Tibial artery (tissue), 4 donors: ENCODE measurements around the gene HOMEZ.
"Not testable (repeated sequence)": the region's sequence is repeated elsewhere in the genome, so short reads cannot be mapped to it uniquely, and the experiment has no call there.

Experiments used
- DNase-seq, 2 donors: peaks; one replicate each; pipeline ENCODE4 v3.0.0-alpha.2; 2019
- H3K27ac ChIP-seq, 2 donors: fragments of 200-600 bp; sonication (generic) in 1 of 2; 1 replicate in 1 of 2; 2 replicates in 1 of 2; pipeline ENCODE4 v1.5.1; 2018 to 2019; ENCODE audit warnings: mild to moderate bottlenecking in 1 of 2
- H3K27me3 ChIP-seq, 2 donors: fragments of 200-600 bp; sonication (generic) in 1 of 2; one replicate each; pipeline versions ENCODE4 v1.5.1 to v1.6.0; 2016 to 2019
- H3K36me3 ChIP-seq, 3 donors: fragments of 200-600 bp; sonication (generic) in 2 of 3; one replicate each; pipeline ENCODE4 v1.5.1; 2016 to 2019; ENCODE audit warnings: mild to moderate bottlenecking in 2 of 3
- H3K4me1 ChIP-seq, 4 donors: fragments of 200-600 bp; sonication (generic) in 2 of 4; 1 replicate in 3 of 4; 2 replicates in 1 of 4; pipeline ENCODE4 v1.5.1; 2016 to 2019
- H3K4me3 ChIP-seq, 2 donors: fragments of 200-600 bp; sonication (generic) in 1 of 2; 1 replicate in 1 of 2; 2 replicates in 1 of 2; pipeline ENCODE4 v1.5.1; 2018 to 2019; ENCODE audit warnings: mild to moderate bottlenecking in 2 of 2
- H3K9me3 ChIP-seq, 3 donors: fragments of 200-600 bp; sonication (generic) in 1 of 3; one replicate each; pipeline ENCODE4 v1.5.1; 2016 to 2019
- intact Hi-C: fragments of 100-400 bp; cut with DNase I; formaldehyde crosslinking; loops from one replicate; pipeline ENCODE4 v1.15.0; 2023; ENCODE audit warnings: low total_unique reads
- TF ChIP-seq, protein P1 (sequence below), 2 experiments: fragments of 200-600 bp in 1 of 2; fragments of 450-650 bp in 1 of 2; IDR thresholded peaks; one replicate each; pipeline ENCODE4 v1.5.1; 2017 to 2019; ENCODE audit warnings: antibody characterized with exemption in 2 of 2, mild to moderate bottlenecking in 1 of 2, moderate library complexity in 1 of 2

Gene HOMEZ

DNA sequence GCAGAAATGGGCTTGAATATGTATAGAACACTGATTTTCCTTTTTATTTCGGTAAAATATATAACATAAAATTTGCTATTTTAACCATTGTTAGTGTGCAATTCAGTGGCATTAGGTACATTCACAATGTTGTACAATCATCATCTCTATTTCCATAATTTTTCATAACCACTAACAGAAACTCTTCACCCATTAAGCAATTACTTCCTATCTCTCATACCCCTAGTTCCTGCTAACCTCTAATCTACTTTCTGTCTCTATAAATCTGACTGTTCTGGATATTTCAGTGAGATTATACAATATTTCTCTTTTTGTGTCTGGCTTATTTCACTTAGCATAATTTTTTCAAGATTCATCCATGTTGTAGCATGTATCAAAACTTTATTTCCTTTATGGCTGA, 57.1 kb downstream of the HOMEZ start:
- no peak for DNase-seq
- no peak overlapping the region for H3K4me3 ChIP-seq
- no peak overlapping the region for H3K27ac ChIP-seq
- H3K4me1 ChIP-seq = no peaks in the 10 kb centered on the region
- no peaks in the 10 kb centered on the region for H3K36me3 ChIP-seq
- H3K27me3 ChIP-seq = peaks cover 0 to 4% of the 10 kb centered on the region in 2 donors
- TF ChIP-seq, protein P1, sequence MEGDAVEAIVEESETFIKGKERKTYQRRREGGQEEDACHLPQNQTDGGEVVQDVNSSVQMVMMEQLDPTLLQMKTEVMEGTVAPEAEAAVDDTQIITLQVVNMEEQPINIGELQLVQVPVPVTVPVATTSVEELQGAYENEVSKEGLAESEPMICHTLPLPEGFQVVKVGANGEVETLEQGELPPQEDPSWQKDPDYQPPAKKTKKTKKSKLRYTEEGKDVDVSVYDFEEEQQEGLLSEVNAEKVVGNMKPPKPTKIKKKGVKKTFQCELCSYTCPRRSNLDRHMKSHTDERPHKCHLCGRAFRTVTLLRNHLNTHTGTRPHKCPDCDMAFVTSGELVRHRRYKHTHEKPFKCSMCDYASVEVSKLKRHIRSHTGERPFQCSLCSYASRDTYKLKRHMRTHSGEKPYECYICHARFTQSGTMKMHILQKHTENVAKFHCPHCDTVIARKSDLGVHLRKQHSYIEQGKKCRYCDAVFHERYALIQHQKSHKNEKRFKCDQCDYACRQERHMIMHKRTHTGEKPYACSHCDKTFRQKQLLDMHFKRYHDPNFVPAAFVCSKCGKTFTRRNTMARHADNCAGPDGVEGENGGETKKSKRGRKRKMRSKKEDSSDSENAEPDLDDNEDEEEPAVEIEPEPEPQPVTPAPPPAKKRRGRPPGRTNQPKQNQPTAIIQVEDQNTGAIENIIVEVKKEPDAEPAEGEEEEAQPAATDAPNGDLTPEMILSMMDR (IDR thresholded peaks at IDR 0.05) = no peak
- no peaks in the 10 kb centered on the region for H3K9me3 ChIP-seq
- intact Hi-C loops = no loop called here

DNA sequence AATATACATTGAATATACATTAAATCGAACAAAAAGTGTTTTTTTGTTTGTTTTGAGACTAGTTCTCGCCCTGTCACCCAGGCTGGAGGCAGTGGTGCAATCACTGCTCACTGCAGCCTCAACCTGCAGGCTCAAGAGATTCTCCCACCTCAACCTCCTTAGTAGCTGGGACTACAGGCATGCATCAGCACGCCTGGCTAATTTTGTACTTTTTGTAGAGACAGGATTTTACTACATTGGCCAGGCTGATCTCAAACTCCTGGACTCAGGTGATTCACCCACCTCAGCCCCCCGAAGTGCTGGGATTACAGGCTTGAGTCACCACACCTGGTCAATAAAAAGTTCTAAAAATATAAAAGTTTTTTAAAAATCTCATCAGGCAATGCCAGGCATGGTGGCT, 58.4 kb downstream of the HOMEZ start:
- TF ChIP-seq, protein P1 (IDR thresholded peaks at IDR 0.05) = no peak
- Histone ChIP-seq H3K4me1 (no peaks in the 10 kb centered on the region), H3K36me3 (no peaks in the 10 kb centered on the region)

DNA sequence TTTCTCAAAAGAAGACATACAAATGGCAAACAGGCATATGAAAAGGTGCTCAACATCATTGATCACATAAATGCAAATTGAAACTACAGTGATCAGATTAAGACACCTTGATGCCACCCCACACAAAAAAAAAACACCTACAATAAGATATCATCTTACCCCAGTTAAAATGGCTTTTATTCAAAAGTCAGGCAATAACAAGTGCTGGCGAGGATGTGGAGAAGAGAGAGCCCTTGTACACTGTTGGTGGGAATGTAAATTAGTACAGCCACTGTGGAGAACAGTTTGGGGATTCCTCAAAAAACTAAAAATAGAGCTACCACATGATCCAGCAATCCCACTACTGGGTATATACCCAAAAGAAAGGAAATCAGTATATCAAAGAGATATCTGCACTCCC, 61.0 kb downstream of the HOMEZ start:
- H3K27ac ChIP-seq, H3K4me1 ChIP-seq, DNase-seq, H3K4me3 ChIP-seq, H3K27me3 ChIP-seq, H3K9me3 ChIP-seq, intact Hi-C loops, H3K36me3 ChIP-seq: not testable (repeated sequence)

More for the DNA sequence above, 58.4 kb downstream of the HOMEZ start:
- intact Hi-C loops = no loop called here
- Histone ChIP-seq H3K27me3 (peaks cover 0 to 3% of the 10 kb centered on the region in 2 donors), H3K9me3 (no peaks in the 10 kb centered on the region), H3K27ac (no peak overlapping the region), H3K4me3 (no peak overlapping the region)
- no peak for DNase-seq
